H1 (cell line): Measurements from ENCODE around the gene HOXB7. TPM values are rescaled to one million over a fixed set of nuclear protein-coding genes. Genes with fewer than 3 reads are reported as not detected.

ENCODE experiments used
- CHD7 ChIP-seq: fragments of 300-600 bp; sonication (generic); IDR thresholded peaks from 2 replicates; pipeline ENCODE4 v1.7.1; 2012; ENCODE audit warnings: low read length, moderate library complexity, mild to moderate bottlenecking, inconsistent platforms; ENCODE audit not compliant: insufficient replicate concordance
- EP300 ChIP-seq, 2 experiments: IDR thresholded peaks; 1 replicate in 1 of 2; 2 replicates in 1 of 2; pipeline ENCODE4 v1.6.1; 2011 to 2012; ENCODE audit warnings: low read depth in 2 of 2, low read length in 2 of 2, mild to moderate bottlenecking in 2 of 2, borderline replicate concordance in 1 of 2, inconsistent platforms in 1 of 2, moderate library complexity in 1 of 2
- EZH2 ChIP-seq: fragments of 200-600 bp; sonication (generic); IDR thresholded peaks from 2 replicates; pipeline ENCODE4 v1.7.1; 2012; ENCODE audit warnings: low read depth, mild to moderate bottlenecking, moderate library complexity, low read length, inconsistent platforms; ENCODE audit not compliant: severe bottlenecking
- RNF2 ChIP-seq: fragments of 200-900, 300-1000 bp; sonication (generic); IDR thresholded peaks from 2 replicates; pipeline ENCODE4 v1.7.1; 2016; ENCODE audit warnings: borderline replicate concordance, low read depth, mild to moderate bottlenecking, antibody characterized with exemption, low read length; ENCODE audit not compliant: poor library complexity, severe bottlenecking; ENCODE audit errors: missing control alignments
- SP2 ChIP-seq: IDR thresholded peaks from 2 replicates; pipeline ENCODE4 v1.6.1; 2012; ENCODE audit warnings: mild to moderate bottlenecking, low read length, inconsistent platforms
- polyA plus RNA-seq, 7 experiments: library from polyadenylated mRNA; depleted of rRNA in 3 of 7; stranded (reverse) in 5 of 7; unstranded in 2 of 7; fragments of >200 nt in 5 of 7; fragments of 200-250 nt in 2 of 7; gene quantifications; 1 replicate in 5 of 7; 2 replicates in 1 of 7; 4 replicates in 1 of 7; pipeline versions ENCODE4 v1.2.1 to v1.2.3, GENCODE V29; 2011 to 2013; ENCODE audit warnings: missing spikeins in 2 of 7, mixed read lengths in 2 of 7
- total RNA-seq: library from RNA; stranded (reverse); fragmentation: NEBNext Ultra II Directional; extraction: Animal tissue kit (Norgen Biotek cat#: 25700); gene quantifications from 2 replicates; pipeline ENCODE4 v1.2.1, GENCODE V29; 2021

HOXB7 gene
- total and polyA plus RNA-seq, 2 of the 8 experiments (the other 6 are each of a cell fraction or from before 2014, with no cell fraction given) = not detected

GRCh38 chr17:48616717-48617470, 6.1 kb upstream of the HOXB7 start (continued):
- no peak for TF ChIP-seq CHD7
- no peak for TF ChIP-seq SP2
- peak; percentile 57 for TF ChIP-seq EZH2
- TF ChIP-seq EP300 (IDR thresholded peaks at IDR 0.05; ENCODE audit: borderline replicate concordance in 1 of 2, low read depth in 2 of 2, low read length in 2 of 2) = no peak
- peak; percentile 50 for TF ChIP-seq RNF2
